Right renal pelvis (tissue), 4 donors: ENCODE results near the gene RAC2. TPM values are rescaled to one million over a fixed set of nuclear protein-coding genes. Genes with fewer than 3 reads are reported as not detected.

ENCODE experiments used
- DNase-seq, 4 donors: peaks; one replicate each; pipeline ENCODE4 v3.0.0-alpha.2; 2013; ENCODE audit warnings: low read depth in 4 of 4, low spot score in 3 of 4, missing footprints in 1 of 4
- polyA plus RNA-seq, 4 donors: library from polyadenylated mRNA; unstranded; fragments of 120-200 nt; gene quantifications; one replicate each; pipeline ENCODE4 v1.2.1, GENCODE V29; 2013; ENCODE audit not compliant: insufficient read length in 4 of 4

RAC2 gene
- polyA plus RNA-seq, 4 donors = 6.5 to 9.1 (median 7.2) TPM

GRCh38 chr22:37224757-37225420, 19.2 kb downstream of the RAC2 start:
- DNase-seq = no peak

- no peak for DNase-seq
Measured at GRCh38 chr22:37223965-37224551, 20.0 kb downstream of the RAC2 start.

- DNase-seq = no peak
Measured at GRCh38 chr22:37222440-37222971, 21.6 kb downstream of the RAC2 start.

- no peak for DNase-seq
Measured at GRCh38 chr22:37221424-37222333, 22.4 kb downstream of the RAC2 start.

- no peak for DNase-seq
Measured at GRCh38 chr22:37220543-37220981, 23.5 kb downstream of the RAC2 start.

- DNase-seq = no peak
Measured at GRCh38 chr22:37219533-37219932, 24.5 kb downstream of the RAC2 start.

GRCh38 chr22:37218771-37219411, 25.2 kb downstream of the RAC2 start:
- DNase-seq = no peak

- no peak for DNase-seq
Measured at GRCh38 chr22:37218399-37218770, 25.7 kb downstream of the RAC2 start.

GRCh38 chr22:37215890-37216289, 28.2 kb downstream of the RAC2 start:
- DNase-seq = no peak

GRCh38 chr22:37214731-37215030, 29.4 kb downstream of the RAC2 start:
- no peak for DNase-seq

- DNase-seq = no peak
Measured at GRCh38 chr22:37213941-37214730, 29.9 kb downstream of the RAC2 start.

- DNase-seq = no peak
Measured at GRCh38 chr22:37213218-37213855, 30.7 kb downstream of the RAC2 start.

- no peak for DNase-seq
Measured at GRCh38 chr22:37212174-37212906, 31.7 kb downstream of the RAC2 start, which contains the start of gene SSTR3. Gene SSTR3, minus strand, starts transcription at chr22:37212477. Its CDS starts 4,674 bp downstream, at chr22:37207803.

- no peak for DNase-seq
Measured at GRCh38 chr22:37211866-37212173, 32.2 kb downstream of the RAC2 start.

- DNase-seq = no peak
Measured at GRCh38 chr22:37211075-37211865, 32.8 kb downstream of the RAC2 start.

GRCh38 chr22:37210041-37210803, 33.8 kb downstream of the RAC2 start:
- DNase-seq = no peak

- no peak for DNase-seq
Measured at GRCh38 chr22:37209140-37209845, 34.8 kb downstream of the RAC2 start.
